GM10266 (cell line): ENCODE measurements around the gene FMN1.

Experiments
- DNase-seq: peaks from one replicate; pipeline ENCODE4 v3.0.0; 2012; ENCODE audit errors: extremely low spot score
- CTCF ChIP-seq: IDR thresholded peaks from 2 replicates; pipeline ENCODE4 v1.5.1; 2012; ENCODE audit warnings: mild to moderate bottlenecking, low read depth; ENCODE audit not compliant: control insufficient read depth, insufficient read depth; ENCODE audit errors: missing control alignments

FMN1 gene

GRCh38 chr15:33125894-33126537 lies 68.5 kb downstream of the FMN1 start:
- no peak for DNase-seq
- no peak for TF ChIP-seq CTCF

DNA sequence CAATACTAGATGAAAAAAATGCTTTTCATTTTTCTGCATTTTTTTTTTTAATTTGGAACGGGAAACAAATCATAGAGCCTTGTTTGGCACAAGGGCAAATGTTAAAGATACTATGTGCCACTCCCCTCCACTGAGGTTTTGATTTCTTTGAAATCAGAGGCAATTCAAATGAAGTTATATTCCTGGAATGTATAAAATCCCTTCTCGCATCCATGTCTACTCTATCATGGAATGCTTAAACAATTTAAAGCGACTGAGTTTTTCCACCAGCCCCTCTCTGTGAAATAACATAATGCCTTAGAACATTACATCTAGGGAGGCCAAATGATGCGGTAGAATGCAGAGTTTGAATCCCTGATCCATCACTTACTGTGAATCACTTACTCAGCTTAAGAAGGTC lies 69.7 kb downstream of the FMN1 start:
- DNase-seq: no peak
- TF ChIP-seq CTCF: no peak

DNA sequence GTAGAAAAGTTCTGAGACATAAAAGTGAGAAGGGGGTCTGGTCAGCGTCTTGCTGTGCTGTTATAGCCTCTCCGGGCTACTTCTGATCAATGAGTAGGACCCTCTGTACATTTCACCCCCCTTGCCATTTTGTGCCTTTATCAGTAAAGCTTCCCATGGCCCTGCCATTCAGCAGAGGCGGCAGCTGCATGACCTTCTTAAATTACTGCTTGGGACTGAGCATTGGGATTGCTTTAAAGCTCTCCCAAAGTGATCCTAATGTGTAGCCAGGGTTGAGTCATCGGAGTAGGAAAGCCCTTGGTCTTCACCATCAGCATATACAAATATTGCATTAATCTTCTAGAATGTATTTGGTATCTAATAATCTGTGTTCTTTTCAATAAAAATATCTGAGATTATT lies 70.2 kb downstream of the FMN1 start:
- DNase-seq: no peak
- no peak for TF ChIP-seq CTCF

DNA sequence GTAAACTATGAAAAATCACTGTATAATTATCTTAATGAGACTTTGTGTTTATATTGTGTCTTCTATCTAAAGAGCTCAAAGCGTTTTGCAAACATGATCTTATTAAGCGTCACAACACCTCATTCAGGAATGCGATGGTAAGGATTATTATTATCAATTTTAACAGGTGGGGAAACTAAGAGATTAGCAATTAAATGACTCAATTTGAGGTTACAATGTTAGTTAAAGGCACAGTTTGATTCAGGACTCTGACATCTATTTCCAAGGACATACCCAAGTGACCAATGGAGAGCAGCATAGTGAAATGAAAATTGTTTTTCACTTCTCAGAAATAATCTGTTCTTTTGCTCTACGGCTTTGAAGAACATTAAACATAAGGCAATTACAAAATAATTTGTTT lies 74.6 kb downstream of the FMN1 start:
- DNase-seq: no peak
- no peak for TF ChIP-seq CTCF

GRCh38 chr15:33119273-33119672 lies 75.2 kb downstream of the FMN1 start:
- TF ChIP-seq CTCF: no peak
- DNase-seq: no peak

DNA sequence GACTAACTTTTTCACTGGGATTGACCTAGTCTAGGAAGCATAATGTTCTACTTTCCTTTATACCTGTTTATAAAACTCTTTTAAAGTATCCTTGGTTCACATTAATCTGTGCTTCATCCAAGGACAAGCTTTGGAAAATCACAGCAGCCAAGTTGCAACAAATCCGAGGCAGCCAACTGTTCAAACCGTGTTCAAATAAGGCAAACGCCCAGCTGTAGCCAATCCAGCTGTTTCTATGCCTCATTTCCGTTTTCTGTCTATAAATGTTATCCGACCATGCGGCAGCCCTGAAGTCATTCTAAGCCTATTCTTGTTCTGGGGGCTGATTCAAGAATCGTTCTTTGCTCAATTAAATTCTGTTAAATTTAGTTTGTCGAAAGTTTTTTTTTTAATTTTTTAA lies 78.3 kb downstream of the FMN1 start:
- DNase-seq: no peak
- TF ChIP-seq CTCF: no peak

DNA sequence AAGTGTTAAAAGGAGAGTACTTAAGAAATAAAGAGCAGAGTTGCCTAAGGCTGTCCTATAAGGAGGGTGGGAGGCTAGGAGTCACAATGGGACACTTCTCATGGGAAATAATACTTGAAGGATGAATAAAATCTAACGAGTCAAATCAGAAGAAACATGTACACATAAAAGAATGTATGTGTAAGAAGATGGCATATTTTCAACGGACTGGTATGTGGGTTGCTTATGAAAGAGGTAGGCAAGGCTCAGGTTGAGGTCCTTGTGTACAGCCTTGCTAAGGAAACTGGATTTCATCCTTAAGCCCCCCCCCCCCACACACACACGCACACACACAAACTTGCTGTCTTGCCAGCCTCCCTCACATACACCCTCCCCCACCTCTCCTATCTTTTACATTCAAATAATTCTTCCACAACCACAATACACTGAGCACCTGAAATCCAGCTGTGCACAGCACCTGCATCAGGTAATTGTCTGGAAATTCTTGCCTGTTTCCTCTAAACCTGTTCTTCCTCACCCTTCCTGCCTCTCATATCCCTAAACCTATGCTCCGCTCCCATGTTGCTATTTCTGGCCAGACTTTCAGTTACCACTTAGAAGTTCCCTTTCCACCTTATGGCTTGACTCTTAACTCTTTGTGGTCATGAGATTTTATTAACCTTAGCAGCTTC lies 79.2 kb downstream of the FMN1 start:
- no peak for TF ChIP-seq CTCF
- no peak for DNase-seq
